Measurements from ENCODE around the gene TNFAIP8L2. TPM values are rescaled to one million over a fixed set of nuclear protein-coding genes. Genes with fewer than 3 reads are reported as not detected.
"Not testable (repeated sequence)": the region's sequence is repeated elsewhere in the genome, so short reads cannot be mapped to it uniquely, and the experiment has no call there.

TNFAIP8L2 gene
- total RNA-seq, 1 donor from 2014 or later, result not detected

DNA sequence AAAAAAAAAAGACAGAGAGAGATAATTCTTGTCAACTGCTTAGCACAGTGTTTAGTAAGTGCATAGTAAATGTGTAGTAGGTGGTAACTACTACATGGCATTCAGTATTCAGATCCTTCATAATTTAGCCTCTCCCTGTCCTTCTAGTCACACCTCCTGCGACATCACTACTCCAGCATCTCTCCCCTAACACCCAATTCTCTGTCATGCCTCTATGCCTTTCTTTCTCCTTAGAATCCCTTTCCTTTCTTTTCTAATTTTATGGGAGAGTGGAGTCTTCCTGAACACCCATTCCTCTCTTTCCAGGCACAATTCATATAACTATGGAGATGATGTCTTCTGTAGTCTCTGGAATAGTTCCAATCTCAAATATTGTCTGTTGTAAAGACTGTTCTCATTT is 37.4 kb downstream of the TNFAIP8L2 start:
- Histone ChIP-seq H3K9ac (no peak overlapping the region), H3K36me3 (no peaks in the 10 kb centered on the region), H3K4me3 (no peak overlapping the region), H3K9me3 (ENCODE audit: low read depth) (no peaks in the 10 kb centered on the region), H4K20me1 (ENCODE audit: low read depth) (no peaks in the 10 kb centered on the region), H3K27me3 (peaks cover 4% of the 10 kb centered on the region), H3K27ac (no peak overlapping the region), H2AFZ (replicated peaks) (no peak overlapping the region), H3K79me2 (ENCODE audit: low read depth) (peaks cover 18% of the 10 kb centered on the region), H3K4me2 (no peak overlapping the region), H3K4me1 (peaks cover 3% of the 10 kb centered on the region), H3F3A (ENCODE audit: low read depth) (peaks cover 26% of the 10 kb centered on the region)
- Mint-ChIP-seq H3K36me3 (peaks cover 3% of the 10 kb centered on the region), H3K27ac (no peak overlapping the region), H3K4me1 (peaks cover 22% of the 10 kb centered on the region), H3K9me3 (no peaks in the 10 kb centered on the region), H3K4me3 (no peak overlapping the region), H3K27me3 (ENCODE audit: insufficient read depth, low read depth) (peaks cover 17% of the 10 kb centered on the region)
- DNase-seq (ENCODE audit: low spot score), result no peak
- TF ChIP-seq CTCF (IDR thresholded peaks at IDR 0.05) (no peak), EZH2phosphoT487 (IDR thresholded peaks at IDR 0.05) (no peak)

- H3K9me3 ChIP-seq (ENCODE audit: low read depth); H3K27me3 ChIP-seq; H2AFZ ChIP-seq (replicated peaks); H3K4me3 ChIP-seq; H3K9ac ChIP-seq; H3K36me3 ChIP-seq; H3K4me1 ChIP-seq; H3K36me3 Mint-ChIP-seq; H3K4me2 ChIP-seq; H3K27ac ChIP-seq; H3K27ac Mint-ChIP-seq; H3K9me3 Mint-ChIP-seq; H3K4me3 Mint-ChIP-seq; DNase-seq (ENCODE audit: low spot score): not testable (repeated sequence)
- H3K4me1 Mint-ChIP-seq, result peaks cover 25% of the 10 kb centered on the region
- Histone ChIP-seq H3F3A (ENCODE audit: low read depth) (peaks cover 29% of the 10 kb centered on the region), H3K79me2 (ENCODE audit: low read depth) (peaks cover 20% of the 10 kb centered on the region), H4K20me1 (ENCODE audit: low read depth) (peaks cover 11% of the 10 kb centered on the region)
- peaks cover 17% of the 10 kb centered on the region for H3K27me3 Mint-ChIP-seq (ENCODE audit: insufficient read depth, low read depth)
Measured at GRCh38 chr1:151194894-151195594, 38.6 kb downstream of the TNFAIP8L2 start.

DNA sequence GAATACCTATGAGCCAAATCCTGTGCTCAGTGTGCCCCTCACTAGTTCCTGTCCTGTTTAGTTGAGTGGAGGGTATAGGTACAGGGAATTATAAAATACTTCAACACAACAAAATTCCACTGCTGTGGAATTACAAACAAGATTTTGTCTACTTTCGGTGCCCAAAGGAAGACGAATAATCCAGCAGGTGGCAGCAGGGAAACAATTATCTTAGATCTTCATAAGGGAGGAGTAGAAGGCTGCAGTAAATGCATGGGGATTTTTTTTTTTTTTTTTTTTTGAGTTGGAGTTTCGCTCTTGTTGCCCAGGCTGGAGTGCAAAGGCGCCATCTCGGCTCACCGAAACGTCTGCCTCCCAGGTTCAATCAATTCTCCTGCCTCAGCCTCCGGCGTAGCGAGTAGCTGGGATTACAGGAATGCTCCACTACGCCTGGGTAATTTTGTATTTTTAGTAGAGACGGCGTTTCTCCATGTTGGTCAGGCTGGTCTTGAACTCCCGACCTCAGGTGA is 39.9 kb downstream of the TNFAIP8L2 start:
- Mint-ChIP-seq H3K4me1 (peaks cover 28% of the 10 kb centered on the region), H3K27me3 (ENCODE audit: insufficient read depth, low read depth) (peaks cover 17% of the 10 kb centered on the region), H3K36me3 (peaks cover 3% of the 10 kb centered on the region), H3K27ac (peak overlapping the region; percentile 78), H3K9me3 (no peaks in the 10 kb centered on the region), H3K4me3 (peak overlapping the region; percentile 70)
- Histone ChIP-seq H3K4me3 (no peak overlapping the region), H3F3A (ENCODE audit: low read depth) (peaks cover 23% of the 10 kb centered on the region), H3K9me3 (ENCODE audit: low read depth) (no peaks in the 10 kb centered on the region), H3K9ac (no peak overlapping the region), H3K4me2 (no peak overlapping the region), H3K27ac (no peak overlapping the region), H3K27me3 (peaks cover 4% of the 10 kb centered on the region), H3K36me3 (no peaks in the 10 kb centered on the region), H4K20me1 (ENCODE audit: low read depth) (peaks cover 24% of the 10 kb centered on the region), H2AFZ (replicated peaks) (no peak overlapping the region), H3K4me1 (peaks cover 13% of the 10 kb centered on the region), H3K79me2 (ENCODE audit: low read depth) (peaks cover 33% of the 10 kb centered on the region)
- peak; percentile 71 for DNase-seq (ENCODE audit: low spot score)
- TF ChIP-seq EZH2 (IDR thresholded peaks at IDR 0.05) (no peak), CTCF (IDR thresholded peaks at IDR 0.05) (peak; percentile 54)

DNA sequence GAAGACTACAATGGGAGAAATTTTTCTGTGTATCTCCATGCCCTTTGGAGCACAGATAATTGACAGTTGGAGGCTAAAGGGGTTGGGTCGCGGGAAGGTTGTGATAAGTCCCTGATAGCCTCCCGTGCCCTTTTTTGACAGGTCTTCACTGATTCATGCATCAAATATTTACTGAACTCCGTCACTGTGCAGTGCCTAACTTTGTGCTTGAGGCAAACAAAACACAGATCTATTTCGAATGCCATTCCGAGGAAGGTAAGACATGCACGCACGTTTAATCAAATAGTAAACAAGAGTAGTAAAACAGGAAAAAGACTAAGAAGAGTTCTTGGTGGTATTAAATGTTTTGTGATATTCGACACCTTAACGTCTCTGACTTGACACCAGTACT is 41.4 kb downstream of the TNFAIP8L2 start:
- no peak for DNase-seq (ENCODE audit: low spot score)
- no peak overlapping the region for H3K27ac ChIP-seq
- peaks cover 23% of the 10 kb centered on the region for H3F3A ChIP-seq (ENCODE audit: low read depth)
- Mint-ChIP-seq H3K9me3 (no peaks in the 10 kb centered on the region), H3K27ac (peak overlapping the region; percentile 99), H3K27me3 (ENCODE audit: insufficient read depth, low read depth) (peaks cover 15% of the 10 kb centered on the region), H3K36me3 (peaks cover 3% of the 10 kb centered on the region), H3K4me3 (peak overlapping the region; percentile 99), H3K4me1 (peaks cover 28% of the 10 kb centered on the region)
- no peaks in the 10 kb centered on the region for H3K9me3 ChIP-seq (ENCODE audit: low read depth)
- H3K27me3 ChIP-seq, result peaks cover 4% of the 10 kb centered on the region
- H4K20me1 ChIP-seq (ENCODE audit: low read depth), result peaks cover 39% of the 10 kb centered on the region
- no peak for TF ChIP-seq EZH2 (IDR thresholded peaks at IDR 0.05)
- TF ChIP-seq CTCF (IDR thresholded peaks at IDR 0.05), result no peak
- TF ChIP-seq EZH2phosphoT487 (IDR thresholded peaks at IDR 0.05), result no peak
- H3K79me2 ChIP-seq (ENCODE audit: low read depth), result peaks cover 48% of the 10 kb centered on the region
- H3K36me3 ChIP-seq, result no peaks in the 10 kb centered on the region
- peak overlapping the region; percentile 99 for H3K4me2 ChIP-seq
- H3K9ac ChIP-seq, result no peak overlapping the region
- peak overlapping the region; percentile 86 for H2AFZ ChIP-seq (replicated peaks)
- H3K4me1 ChIP-seq, result peaks cover 13% of the 10 kb centered on the region
- H3K4me3 ChIP-seq, result peak overlapping the region; percentile 100

Data from neural progenitor cell (in vitro differentiated cells).